B cell (primary cell): ENCODE data around the gene ATP10A. TPM values are rescaled to one million over a fixed set of nuclear protein-coding genes. Genes with fewer than 3 reads are reported as not detected.

Experiments
- ATAC-seq: fragments of 200-7000 bp; cut with Tn5 transposase; one replicate; pipeline ENCODE4 v1.10.0; 2021; ENCODE audit warnings: low read depth, mild to moderate bottlenecking, moderate number of reproducible peaks, moderate library complexity
- CTCF ChIA-PET: fragments of 350-600 bp; sonication (Branson Sonifier 250); formaldehyde crosslinking; loops from one replicate; lab custom pipeline; 2021; ENCODE audit warnings: antibody characterized with exemption, inconsistent platforms; lab: Charles Lee
- POLR2A ChIA-PET: fragments of 350-600 bp; sonication (Branson Sonifier 250); formaldehyde crosslinking; loops from one replicate; lab custom pipeline; 2021; ENCODE audit warnings: antibody characterized with exemption; lab: Charles Lee
- DNase-seq: peaks from one replicate; pipeline ENCODE4 v3.0.0; 2013
- H2AFZ ChIP-seq: 2 replicates; pipeline ENCODE4 v1.6.1; 2012; ENCODE audit warnings: mild to moderate bottlenecking, low read depth, low read length; ENCODE audit not compliant: insufficient read depth, poor library complexity, severe bottlenecking
- H3K27ac ChIP-seq, 2 donors: 1 replicate in 1 of 2; 2 replicates in 1 of 2; pipeline ENCODE4 v1.5.1; 2012 to 2013; ENCODE audit warnings: low read length in 2 of 2, mild to moderate bottlenecking in 2 of 2, moderate library complexity in 1 of 2
- H3K27me3 ChIP-seq, 4 experiments: fragments of 200-600 bp in 1 of 4; sonication (generic) in 1 of 4; replicated peaks in 1 of 4; 1 replicate in 2 of 4; 2 replicates in 2 of 4; pipeline versions ENCODE4 v1.6.1 to v1.7.0; 2013 to 2016; ENCODE audit warnings: low read length in 3 of 4, mild to moderate bottlenecking in 2 of 4, mixed read lengths in 1 of 4, moderate library complexity in 1 of 4; ENCODE audit not compliant: insufficient read depth in 4 of 4, control insufficient read depth in 3 of 4; ENCODE audit errors: control extremely low read depth in 1 of 4
- H3K36me3 ChIP-seq, 2 experiments: replicated peaks in 1 of 2; 1 replicate in 1 of 2; 2 replicates in 1 of 2; pipeline versions ENCODE4 v1.6.1 to v1.7.1; 2013; ENCODE audit warnings: low read length in 1 of 2; ENCODE audit not compliant: insufficient read depth in 2 of 2, control insufficient read depth in 1 of 2; ENCODE audit errors: control extremely low read depth in 1 of 2, extremely low read depth in 1 of 2
- H3K4me1 ChIP-seq, 2 donors: fragments of 200-600 bp in 1 of 2; sonication (generic) in 1 of 2; 1 replicate in 1 of 2; 2 replicates in 1 of 2; pipeline versions ENCODE4 v1.5.1 to v1.6.1; 2013 to 2017; ENCODE audit warnings: low read length in 2 of 2; ENCODE audit not compliant: control insufficient read depth in 2 of 2, insufficient read depth in 2 of 2
- H3K4me2 ChIP-seq: replicated peaks from 2 replicates; pipeline ENCODE3; 2012; ENCODE audit warnings: mild to moderate bottlenecking, low read depth, low read length; ENCODE audit not compliant: poor library complexity, severe bottlenecking
- H3K4me3 ChIP-seq, 5 experiments: fragments of 200-600 bp in 1 of 5; sonication (generic) in 1 of 5; 1 replicate in 3 of 5; 2 replicates in 2 of 5; pipeline versions ENCODE4 v1.5.1 to v1.7.0; 2011 to 2016; ENCODE audit warnings: low read length in 4 of 5, mild to moderate bottlenecking in 4 of 5, low read depth in 2 of 5, control low read depth in 1 of 5, moderate library complexity in 1 of 5; ENCODE audit not compliant: insufficient read depth in 1 of 5; ENCODE audit errors: control extremely low read depth in 1 of 5, extremely low read depth in 1 of 5
- H3K79me2 ChIP-seq: fragments of 200-600 bp; sonication (generic); one replicate; pipeline ENCODE4 v1.6.0; 2016; ENCODE audit warnings: low read length; ENCODE audit not compliant: control insufficient read depth, insufficient read depth
- H3K9ac ChIP-seq: fragments of 200-600 bp; sonication (generic); 2 replicates; pipeline ENCODE4 v1.6.1; 2017; ENCODE audit warnings: mild to moderate bottlenecking, low read length, moderate library complexity
- H3K9me3 ChIP-seq, 3 donors: one replicate each; pipeline versions ENCODE4 v1.6.1 to v1.7.1; 2013; ENCODE audit warnings: low read length in 2 of 3; ENCODE audit not compliant: control insufficient read depth in 2 of 3, insufficient read depth in 1 of 3; ENCODE audit errors: control extremely low read depth in 1 of 3
- H4K20me1 ChIP-seq: 2 replicates; pipeline ENCODE4 v1.6.0; 2012; ENCODE audit warnings: mild to moderate bottlenecking, low read length; ENCODE audit not compliant: insufficient read depth, control insufficient read depth, poor library complexity, severe bottlenecking
- H3K27ac Mint-ChIP-seq: one replicate; pipeline ENCODE4 v1.8.0; 2021; ENCODE audit warnings: mixed read lengths
- H3K27me3 Mint-ChIP-seq: one replicate; pipeline ENCODE4 v1.8.0; 2021; ENCODE audit warnings: mixed read lengths
- H3K4me1 Mint-ChIP-seq: one replicate; pipeline ENCODE4 v1.8.0; 2021; ENCODE audit warnings: mixed read lengths
- H3K4me3 Mint-ChIP-seq: one replicate; pipeline ENCODE4 v1.8.0; 2021; ENCODE audit warnings: mixed read lengths
- H3K9me3 Mint-ChIP-seq: one replicate; pipeline ENCODE4 v1.8.0; 2022; ENCODE audit warnings: mixed read lengths; ENCODE audit not compliant: insufficient read depth
- CTCF ChIP-seq: fragments of 200-600 bp; IDR thresholded peaks from one replicate; pipeline ENCODE4 v1.8.0; 2022; ENCODE audit warnings: antibody characterized with exemption, mild to moderate bottlenecking
- EZH2 ChIP-seq: IDR thresholded peaks from 2 replicates; pipeline ENCODE4 v1.6.1; 2012; ENCODE audit warnings: borderline replicate concordance, low read depth, mild to moderate bottlenecking, moderate library complexity, low read length; ENCODE audit not compliant: insufficient read depth, poor library complexity, severe bottlenecking
- WGBS: methylation state at CpG from one replicate; pipeline ENCODE4 v1.1.5; 2013; ENCODE audit warnings: missing lambda C conversion rate; ENCODE audit not compliant: insufficient coverage; 5-methylcytosine and 5-hydroxymethylcytosine counted together
- intact Hi-C: fragments of 100-400 bp; cut with micrococcal nuclease; formaldehyde crosslinking; loops from one replicate; pipeline ENCODE4 v1.10.0; 2022
- polyA plus RNA-seq: library from polyadenylated mRNA; depleted of rRNA; stranded (reverse); fragments of >200 nt; gene quantifications from 2 replicates; pipeline ENCODE4 v1.2.3, GENCODE V29; 2012
- total RNA-seq, 2 donors: library from RNA; stranded (reverse); fragments of 120-200 nt in 1 of 2; gene quantifications; 1 replicate in 1 of 2; 2 replicates in 1 of 2; pipeline versions ENCODE4 v1.2.3 to v1.2.4, GENCODE V29; 2013 to 2022

Gene ATP10A
- total and polyA plus RNA-seq, 2 donors (not counting 1 experiment from before 2014, with no cell fraction given) = 0.21 to 0.22 TPM

- POLR2A ChIA-PET = no interaction called here
- TF ChIP-seq CTCF (no peak), EZH2 (no peak)
- Histone ChIP-seq H3K79me2 (no peaks in the 10 kb centered on the region), H3K36me3 (no peaks in the 10 kb centered on the region), H3K9me3 (no peaks in the 10 kb centered on the region), H3K4me2 (no peak overlapping the region), H3K27me3 (peaks cover 0 to 2% (median 0%) of the 10 kb centered on the region in 4 experiments), H3K9ac (no peak overlapping the region), H3K4me3 (no peak overlapping the region), H4K20me1 (no peaks in the 10 kb centered on the region), H3K4me1 (no peaks in the 10 kb centered on the region), H3K27ac (no peak overlapping the region), H2AFZ (no peak overlapping the region)
- DNase-seq (no peak), ATAC-seq (no peak)
- Mint-ChIP-seq H3K27me3 (no peaks in the 10 kb centered on the region), H3K4me3 (no peak overlapping the region), H3K9me3 (no peaks in the 10 kb centered on the region), H3K4me1 (no peaks in the 10 kb centered on the region), H3K27ac (no peak overlapping the region)
- 94% methylated on average over 19 of the region's 19 CpGs for WGBS
- CTCF ChIA-PET = interaction anchor here (1.4 kb wide), 1 partner anchor 238 kb away, joined by 8 read pairs; no protein-coding TSS in a partner anchor
- intact Hi-C loops = no loop called here
Measured at GRCh38 chr15:25694823-25695312, 168.3 kb downstream of the ATP10A start.

- no peak for ATAC-seq
- no peaks in the 10 kb centered on the region for H3K9me3 Mint-ChIP-seq
Measured at GRCh38 chr15:25694239-25694584, 168.9 kb downstream of the ATP10A start.

More at GRCh38 chr15:25694239-25694584, 168.9 kb downstream of the ATP10A start:
- H3K4me3 ChIP-seq = no peak overlapping the region
- POLR2A ChIA-PET = no interaction called here
- H3K4me2 ChIP-seq = no peak overlapping the region
- CTCF ChIA-PET = interaction anchor here (1.4 kb wide), 1 partner anchor 239 kb away, joined by 8 read pairs; no protein-coding TSS in a partner anchor
- WGBS = 91% methylated on average over 4 of the region's 4 CpGs
- peaks cover 0 to 2% (median 0%) of the 10 kb centered on the region in 4 experiments for H3K27me3 ChIP-seq
- TF ChIP-seq CTCF = no peak
- TF ChIP-seq EZH2 = no peak
- H3K9ac ChIP-seq = no peak overlapping the region
- no peaks in the 10 kb centered on the region for H3K9me3 ChIP-seq
- no peak overlapping the region for H3K27ac ChIP-seq
- H3K36me3 ChIP-seq = no peaks in the 10 kb centered on the region
- intact Hi-C loops = no loop called here
- no peaks in the 10 kb centered on the region for H3K4me1 ChIP-seq
- H2AFZ ChIP-seq = no peak overlapping the region
- Mint-ChIP-seq H3K27me3 (no peaks in the 10 kb centered on the region), H3K4me3 (no peak overlapping the region), H3K27ac (no peak overlapping the region), H3K4me1 (no peaks in the 10 kb centered on the region)
- H3K79me2 ChIP-seq = no peaks in the 10 kb centered on the region
- DNase-seq = no peak
- no peaks in the 10 kb centered on the region for H4K20me1 ChIP-seq
